HepG2 (cell line): Measurements from ENCODE around the gene LRBA. TPM values are rescaled to one million over a fixed set of nuclear protein-coding genes. Genes with fewer than 3 reads are reported as not detected.

ENCODE experiments used
- ATAC-seq: fragments of 200-7000 bp; cut with Tn5 transposase; 3 replicates; pipeline ENCODE4 v1.9.1; 2020; ENCODE audit warnings: mild to moderate bottlenecking, moderate library complexity
- BruUV-seq: library from RNA; stranded (reverse); fragments of 400-500 nt; replicated peaks from 2 replicates; lab custom pipeline; 2021; lab: Mats Ljungman, UMichigan
- CTCF ChIA-PET: fragments of 300-600 bp; formaldehyde crosslinking; extraction: SDS; loops from one replicate; lab custom pipeline; 2021; ENCODE audit warnings: low total read pairs, inconsistent platforms, low intra/inter-chr PET ratio; lab: Yijun Ruan, JAX
- POLR2A ChIA-PET: fragments of 350-600 bp; sonication (Branson Sonifier 250); formaldehyde crosslinking; loops from one replicate; lab custom pipeline; 2020; ENCODE audit warnings: antibody characterized with exemption, inconsistent platforms; lab: Yijun Ruan, JAX
- DNase-seq: peaks from one replicate; pipeline ENCODE4 v3.0.0-alpha.2; 2015; ENCODE audit warnings: low spot score
- FAIRE-seq: peaks from 3 replicates; lab custom pipeline; 2011; peaks lifted over from hg19 to GRCh38; lab: Jason Lieb, UNC
- H2AFZ ChIP-seq: one replicate; pipeline ENCODE4 v1.6.1; 2011; ENCODE audit warnings: low read length, inconsistent platforms
- H3K27ac ChIP-seq: fragments of 300-600 bp; 3 replicates; pipeline ENCODE4 v1.8.0; 2011; ENCODE audit warnings: mixed run types, mild to moderate bottlenecking, mixed read lengths, low read length, inconsistent platforms; ENCODE audit not compliant: insufficient read depth; ENCODE audit errors: extremely low read length
- H3K27me3 ChIP-seq, 2 experiments: fragments of 200-600 bp in 1 of 2; 2 replicates in 1 of 2; 3 replicates in 1 of 2; pipeline versions ENCODE4 v1.6.0 to v1.8.0; 2011; ENCODE audit warnings: low read length in 2 of 2, mild to moderate bottlenecking in 2 of 2, moderate library complexity in 2 of 2, inconsistent platforms in 1 of 2; ENCODE audit not compliant: insufficient read depth in 2 of 2, control insufficient read depth in 1 of 2
- H3K36me3 ChIP-seq, 2 experiments: fragments of 200-600 bp in 1 of 2; replicated peaks in 1 of 2; 2 replicates in 1 of 2; 3 replicates in 1 of 2; pipeline versions ENCODE4 v1.5.1 to v1.8.0; 2011; ENCODE audit warnings: low read length in 2 of 2, inconsistent platforms in 1 of 2; ENCODE audit not compliant: insufficient read depth in 2 of 2, control insufficient read depth in 1 of 2
- H3K4me1 ChIP-seq: 2 replicates; pipeline ENCODE4 v1.5.1; 2012; ENCODE audit warnings: low read length, inconsistent platforms; ENCODE audit not compliant: insufficient read depth
- H3K4me2 ChIP-seq: 2 replicates; pipeline ENCODE4 v1.6.0; 2011; ENCODE audit warnings: low read depth, low read length, inconsistent platforms
- H3K4me3 ChIP-seq, 3 experiments: fragments of 200-600 bp in 1 of 3; sonication (generic), shearing (Covaris generic) in 1 of 3; replicated peaks in 1 of 3; 2 replicates each; pipeline ENCODE4 v1.5.1; 2011 to 2016; ENCODE audit warnings: low read length in 3 of 3, inconsistent platforms in 2 of 3, low read depth in 2 of 3, mild to moderate bottlenecking in 2 of 3, control low read depth in 1 of 3, mixed read lengths in 1 of 3; ENCODE audit not compliant: insufficient read depth in 1 of 3
- H3K79me2 ChIP-seq: one replicate; pipeline ENCODE4 v1.6.1; 2011; ENCODE audit warnings: low read length, inconsistent platforms; ENCODE audit not compliant: insufficient read depth
- H3K9ac ChIP-seq: 2 replicates; pipeline ENCODE4 v1.6.0; 2011; ENCODE audit warnings: mild to moderate bottlenecking, low read depth, low read length, inconsistent platforms; ENCODE audit not compliant: insufficient read depth
- H3K9me3 ChIP-seq: 2 replicates; pipeline ENCODE4 v1.5.1; 2012; ENCODE audit warnings: mild to moderate bottlenecking, low read length
- H4K20me1 ChIP-seq: 2 replicates; pipeline ENCODE4 v1.6.0; 2011; ENCODE audit warnings: inconsistent platforms, mild to moderate bottlenecking, low read length, moderate library complexity; ENCODE audit not compliant: insufficient read depth
- ATF4 ChIP-seq, 2 experiments: fragments of 450-650 bp in 1 of 2; sonication (generic) in 1 of 2; formaldehyde crosslinking; IDR thresholded peaks; 2 replicates each; pipeline versions ENCODE4 v1.5.0 to v1.8.0; 2020 to 2022; ENCODE audit warnings: mild to moderate bottlenecking in 1 of 2, missing genetic modification reagents in 1 of 2
- BCLAF1 ChIP-seq: fragments of 450-650 bp; IDR thresholded peaks from 2 replicates; pipeline ENCODE4 v1.6.1; 2017; ENCODE audit warnings: mild to moderate bottlenecking
- DMAP1 ChIP-seq: IDR thresholded peaks from 2 replicates; pipeline ENCODE4 v1.6.1; 2016
- HDAC1 ChIP-seq: sonication (generic); formaldehyde crosslinking; IDR thresholded peaks from 2 replicates; pipeline ENCODE4 v1.5.1; 2020; ENCODE audit warnings: mild to moderate bottlenecking, missing genetic modification reagents
- NFIC ChIP-seq: IDR thresholded peaks from 2 replicates; pipeline ENCODE4 v1.6.1; 2012; ENCODE audit warnings: mild to moderate bottlenecking, low read length, inconsistent platforms
- SMC3 ChIP-seq: IDR thresholded peaks from 2 replicates; pipeline ENCODE4 v1.6.1; 2011; ENCODE audit warnings: low read length, improper control_type of control experiment
- ZFP41 ChIP-seq: sonication (generic); formaldehyde crosslinking; IDR thresholded peaks from 2 replicates; pipeline ENCODE4 v1.4.0; 2020; ENCODE audit warnings: mild to moderate bottlenecking, missing genetic modification reagents, borderline replicate concordance
- ZFP62 ChIP-seq: sonication (generic); formaldehyde crosslinking; IDR thresholded peaks from 2 replicates; pipeline ENCODE4 v1.4.0; 2020; ENCODE audit warnings: missing genetic modification reagents
- ZKSCAN5 ChIP-seq: sonication (generic); formaldehyde crosslinking; IDR thresholded peaks from 2 replicates; pipeline ENCODE4 v1.5.1; 2020; ENCODE audit warnings: mild to moderate bottlenecking, missing genetic modification reagents
- ZNF280B ChIP-seq: sonication (generic); formaldehyde crosslinking; IDR thresholded peaks from 2 replicates; pipeline ENCODE4 v1.5.0; 2020; ENCODE audit warnings: missing genetic modification reagents, mild to moderate bottlenecking, borderline replicate concordance
- ZNF34 ChIP-seq: sonication (generic); formaldehyde crosslinking; IDR thresholded peaks from 2 replicates; pipeline ENCODE4 v1.4.0; 2020; ENCODE audit warnings: mild to moderate bottlenecking, missing genetic modification reagents, borderline replicate concordance
- ZNF704 ChIP-seq: sonication (generic); formaldehyde crosslinking; IDR thresholded peaks from 2 replicates; pipeline ENCODE4 v1.8.1; 2023; ENCODE audit warnings: mild to moderate bottlenecking, inconsistent platforms, moderate library complexity, missing genetic modification reagents, borderline replicate concordance
- ZSCAN12 ChIP-seq: sonication (generic); formaldehyde crosslinking; IDR thresholded peaks from 2 replicates; pipeline ENCODE4 v1.9.0; 2021; ENCODE audit warnings: mild to moderate bottlenecking, missing genetic modification reagents
- WGBS: methylation state at CpG from one replicate; pipeline ENCODE4 v1.1.6; 2017; ENCODE audit warnings: low lambda C conversion rate; 5-methylcytosine and 5-hydroxymethylcytosine counted together
- in situ Hi-C: cut with HindIII; loops from 2 replicates; pipeline ENCODE4 v1.10.0; 2017; ENCODE audit warnings: low pct_unique_long_range_greater_than_20kb; ENCODE audit not compliant: extremely low pct_ligation_motif_present
- intact Hi-C: fragments of 100-400 bp; cut with micrococcal nuclease; formaldehyde crosslinking; loops from one replicate; pipeline ENCODE4 v1.10.0; 2022; ENCODE audit not compliant: unreplicated experiment
- polyA plus RNA-seq, 8 experiments: library from polyadenylated mRNA; depleted of rRNA in 3 of 8; stranded (reverse) in 7 of 8; unstranded in 1 of 8; fragments of >200 nt; fragmentation: Illumina TruSeq in 4 of 8; extraction: Trizol in 4 of 8; gene quantifications; 2 replicates each; pipeline versions ENCODE4 v1.2.1 to v1.2.3, GENCODE V29; 2011 to 2016; ENCODE audit warnings: low read depth in 4 of 8, missing spikeins in 1 of 8, mixed read lengths in 1 of 8; ENCODE audit not compliant: insufficient read depth in 1 of 8
- total RNA-seq, 5 experiments: library from RNA; depleted of rRNA; stranded (reverse); fragments of >200 nt; fragmentation: Illumina TruSeq; extraction: Trizol; gene quantifications; 2 replicates each; pipeline ENCODE4 v1.2.3, GENCODE V29; 2016; ENCODE audit warnings: low read depth in 1 of 5

LRBA gene
- total and polyA plus RNA-seq, 2 of the 13 experiments (the other 11 are each of a cell fraction or from before 2014, with no cell fraction given): 21.0 to 37.2 TPM

GRCh38 chr4:150315175-150315574 lies 699.9 kb downstream of the LRBA start (continued):
- no peak for TF ChIP-seq ATF4 (CRISPR knock-in tag; IDR thresholded peaks at IDR 0.05)
- no peak for TF ChIP-seq DMAP1 (CRISPR knock-in tag)
- no peak for TF ChIP-seq ZFP41 (CRISPR knock-in tag)
- TF ChIP-seq SMC3: no peak

- DNase-seq: no peak
- Histone ChIP-seq H3K9ac (no peak overlapping the region), H3K27ac (no peak overlapping the region), H3K27me3 (no peaks in the 10 kb centered on the region), H3K79me2 (no peaks in the 10 kb centered on the region), H4K20me1 (no peaks in the 10 kb centered on the region), H3K4me3 (no peak overlapping the region), H2AFZ (no peak overlapping the region), H3K9me3 (no peaks in the 10 kb centered on the region), H3K36me3 (peaks cover 0 to 2% of the 10 kb centered on the region in 2 experiments; a peak in 1 of 5 replicates), H3K4me2 (no peak overlapping the region), H3K4me1 (no peaks in the 10 kb centered on the region)
- no peak for ATAC-seq
- no peak for FAIRE-seq
- CTCF ChIA-PET: no interaction called here
- in situ Hi-C loops (no loop called here), intact Hi-C loops (no loop called here)
- POLR2A ChIA-PET: no interaction called here
- TF ChIP-seq ZNF34 (CRISPR knock-in tag) (no peak), ZSCAN12 (CRISPR knock-in tag) (no peak), ZKSCAN5 (CRISPR knock-in tag) (no peak), ZNF704 (no peak), ZFP62 (no peak), ZNF280B (CRISPR knock-in tag) (no peak), HDAC1 (CRISPR knock-in tag) (no peak), BCLAF1 (no peak), NFIC (no peak)
- WGBS: 100% methylated on average over 1 of the region's 1 CpG
- BruUV-seq: no TSS peak
Observed at GRCh38 chr4:150314031-150314430, 701.1 kb downstream of the LRBA start.
